ENCODE results near the gene DCX.

The DCX gene

GRCh38 chrX:111411983-111412382 lies at the start of gene DCX:
TSS of gene DCX (minus strand) at chrX:111412192. CDS start at chrX:111410398, 1,794 bp downstream.
- no peak for DNase-seq

DNA sequence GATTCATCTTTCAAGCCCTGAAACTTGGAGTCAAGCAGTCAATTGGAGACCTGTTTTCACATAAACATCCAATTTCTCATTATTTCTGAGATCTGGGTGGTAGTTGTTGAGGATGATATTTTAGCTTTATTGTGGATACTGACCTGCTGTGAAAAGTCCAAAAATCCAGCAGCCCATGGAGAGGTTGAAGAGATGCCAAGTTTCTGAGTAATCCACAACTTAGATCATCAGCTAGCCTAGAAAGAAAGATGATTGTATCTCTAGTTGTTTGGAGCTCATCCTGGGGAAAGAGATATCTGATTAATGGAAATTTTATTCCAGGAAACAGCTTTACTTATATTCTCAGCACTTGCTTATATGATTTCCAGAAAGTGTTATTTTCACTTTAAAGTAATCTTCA lies 48.6 kb upstream of the DCX start:
- no peak for DNase-seq

DNA sequence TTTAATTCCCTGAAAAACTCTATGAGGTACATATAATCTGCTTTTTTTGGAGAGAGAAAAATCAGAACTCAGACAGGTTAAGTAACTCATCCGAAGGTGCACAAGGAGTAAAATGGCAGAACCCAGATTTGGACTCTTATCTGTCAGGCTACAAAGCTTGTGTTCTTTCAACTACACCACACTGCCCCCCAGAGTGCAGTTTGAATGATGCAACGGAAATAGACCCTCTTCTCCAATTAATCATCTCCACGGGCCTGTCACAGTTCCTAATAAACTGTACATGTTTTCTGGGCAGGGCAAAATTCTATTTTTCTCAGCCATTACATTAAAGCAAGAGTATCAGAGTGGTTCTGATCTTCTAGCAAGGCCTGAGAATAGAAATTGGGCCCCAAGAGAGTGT lies 35.3 kb upstream of the DCX start:
- no peak for DNase-seq

GRCh38 chrX:111445485-111445884 lies 33.5 kb upstream of the DCX start:
- no peak for DNase-seq

GRCh38 chrX:111444881-111445280 lies 32.9 kb upstream of the DCX start:
- DNase-seq = no peak

GRCh38 chrX:111443946-111444345 lies 32.0 kb upstream of the DCX start:
- no peak for DNase-seq

- no peak for DNase-seq
Measured at GRCh38 chrX:111442791-111443190, 30.8 kb upstream of the DCX start.

DNA sequence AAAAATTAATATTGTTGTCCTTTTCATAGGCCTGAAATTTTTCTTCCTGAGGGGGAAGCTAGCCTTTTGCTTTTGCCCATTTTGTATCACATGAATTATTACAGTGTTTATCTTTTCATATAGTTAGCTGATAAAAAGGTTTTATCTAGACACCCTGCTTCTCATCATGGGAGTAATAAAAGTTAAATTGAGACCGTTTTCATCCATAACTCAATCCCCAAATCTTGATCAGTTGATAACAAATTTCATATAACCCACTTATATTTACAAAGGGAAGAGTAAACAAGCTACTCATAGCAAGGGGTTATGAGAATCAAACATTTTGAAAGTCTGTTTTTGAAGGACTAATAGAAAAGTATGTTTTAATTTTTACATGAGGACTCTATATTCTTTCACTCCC lies 23.5 kb upstream of the DCX start:
- no peak for DNase-seq

- DNase-seq = no peak
Measured at GRCh38 chrX:111431001-111431400, 19.0 kb upstream of the DCX start.

DNA sequence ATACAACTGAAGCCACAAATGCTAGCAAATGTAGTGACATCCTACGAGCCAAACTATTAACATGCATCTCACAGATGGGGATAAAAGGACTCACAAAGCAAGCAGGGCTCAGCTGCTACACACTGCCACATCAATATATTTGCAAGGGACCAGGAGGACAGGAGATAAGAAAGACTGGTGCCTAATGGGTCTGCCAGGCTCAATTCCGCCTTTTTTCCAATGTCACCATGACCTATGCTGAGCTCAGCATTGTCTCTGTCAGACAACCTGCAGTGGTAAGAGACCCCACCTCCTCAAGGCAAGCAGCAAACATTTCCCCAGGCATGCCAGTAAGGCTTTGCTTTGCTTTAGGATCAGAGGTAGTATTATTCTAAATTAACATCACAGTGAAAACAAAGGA lies 435 bp downstream of the DCX start:
- DNase-seq = no peak

DNA sequence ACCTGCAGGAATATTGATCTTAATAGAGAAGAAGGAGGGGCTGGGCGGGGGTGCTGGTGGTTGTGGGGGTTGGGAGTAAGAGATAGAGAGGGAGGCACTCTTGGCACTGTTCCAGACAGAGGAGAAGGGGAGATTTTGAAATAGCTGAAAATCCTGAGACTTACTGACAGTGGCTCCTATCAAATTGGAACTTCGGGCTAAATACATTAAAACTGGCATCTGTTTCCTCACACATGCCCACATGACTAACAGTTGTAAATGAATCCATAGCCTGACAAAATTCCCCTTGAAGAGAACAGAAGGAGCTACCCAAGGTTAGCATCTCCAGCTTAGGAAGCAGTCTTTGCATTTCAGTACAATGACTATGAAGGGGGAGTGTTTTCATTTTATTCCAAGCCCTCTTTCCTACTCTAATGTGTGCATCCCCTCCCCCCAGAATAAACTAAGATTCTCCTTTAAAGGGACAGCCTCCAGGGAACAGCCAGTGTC lies 1.4 kb downstream of the DCX start:
- no peak for DNase-seq

GRCh38 chrX:111409326-111409725 lies 2.7 kb downstream of the DCX start:
- DNase-seq = no peak

DNA sequence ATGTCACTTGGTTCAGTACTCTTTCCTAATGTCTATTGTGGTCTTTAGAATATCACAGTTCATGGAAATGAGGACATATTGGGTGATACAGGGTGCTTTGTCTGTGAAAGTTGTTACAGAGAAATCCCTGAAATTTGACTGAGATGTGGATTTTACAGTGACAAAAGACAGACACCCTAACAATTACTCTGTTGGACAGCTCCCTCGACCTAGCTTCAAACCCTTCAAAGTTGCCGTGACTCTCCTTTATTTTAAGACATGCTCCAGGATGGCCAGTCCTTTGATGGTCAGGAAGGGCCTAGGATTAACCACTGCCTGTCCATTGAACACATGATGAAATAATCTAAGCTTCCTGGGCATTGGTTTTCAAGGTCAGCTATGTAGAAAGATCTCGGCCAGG lies 4.0 kb downstream of the DCX start:
- no peak for DNase-seq

GRCh38 chrX:111402344-111402743 lies 9.6 kb downstream of the DCX start:
- DNase-seq = no peak

GRCh38 chrX:111395149-111395548 lies 16.8 kb downstream of the DCX start:
- no peak for DNase-seq

- no peak for DNase-seq
Measured at GRCh38 chrX:111394569-111394968, 17.4 kb downstream of the DCX start.

DNA sequence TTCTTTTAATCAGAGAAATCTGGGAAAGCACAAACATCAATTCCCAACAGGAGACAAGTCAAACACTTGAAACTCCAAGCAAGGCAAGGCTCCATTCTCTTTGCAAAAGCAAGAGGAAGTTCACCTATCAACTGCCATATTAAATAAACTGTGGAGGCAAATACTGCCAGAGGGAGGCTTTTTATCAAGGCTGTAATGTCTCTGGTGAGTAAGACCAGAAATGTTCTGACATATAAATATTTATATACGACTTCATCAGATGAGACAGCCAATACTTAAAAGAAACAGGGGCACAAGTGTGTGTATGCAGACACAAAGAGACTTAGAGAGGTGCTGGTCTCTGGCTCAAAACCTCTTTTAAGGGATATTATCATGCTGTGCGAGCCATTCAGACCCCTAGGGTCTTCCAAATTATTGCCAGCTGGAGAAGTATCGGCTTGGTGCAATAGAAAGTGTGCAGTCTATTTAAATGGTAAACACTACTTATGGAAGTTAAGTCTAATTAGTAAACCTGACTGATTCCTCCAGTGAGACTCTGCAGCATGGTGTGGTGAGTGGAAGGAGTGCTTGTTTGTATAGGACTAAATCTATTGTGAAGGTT lies 24.4 kb downstream of the DCX start:
- no peak for DNase-seq

GRCh38 chrX:111386615-111387233 lies 25.3 kb downstream of the DCX start:
- DNase-seq = no peak

- DNase-seq = no peak
Measured at GRCh38 chrX:111386077-111386476, 25.9 kb downstream of the DCX start.

DNA sequence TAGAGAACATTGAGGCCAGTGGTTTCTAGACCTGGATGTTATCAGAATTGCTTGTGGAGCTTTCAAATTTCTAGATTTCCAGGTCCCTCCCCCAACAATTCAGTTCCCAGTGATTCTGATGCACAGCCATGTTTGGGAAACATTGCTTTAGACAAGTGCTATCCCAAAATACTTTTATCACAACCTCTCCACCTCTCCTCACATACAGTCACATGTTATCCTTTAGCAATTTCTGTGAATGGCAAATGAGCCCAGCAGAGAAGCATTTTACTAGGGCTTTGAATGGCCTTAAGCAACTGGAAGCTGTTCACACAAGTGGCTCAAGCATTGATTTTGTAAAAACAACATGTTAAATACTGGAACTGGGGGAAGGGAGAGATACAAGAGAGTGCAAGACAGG lies 29.7 kb downstream of the DCX start:
- DNase-seq = no peak

- DNase-seq = no peak
Measured at GRCh38 chrX:111376897-111377578, 35.0 kb downstream of the DCX start.

DNA sequence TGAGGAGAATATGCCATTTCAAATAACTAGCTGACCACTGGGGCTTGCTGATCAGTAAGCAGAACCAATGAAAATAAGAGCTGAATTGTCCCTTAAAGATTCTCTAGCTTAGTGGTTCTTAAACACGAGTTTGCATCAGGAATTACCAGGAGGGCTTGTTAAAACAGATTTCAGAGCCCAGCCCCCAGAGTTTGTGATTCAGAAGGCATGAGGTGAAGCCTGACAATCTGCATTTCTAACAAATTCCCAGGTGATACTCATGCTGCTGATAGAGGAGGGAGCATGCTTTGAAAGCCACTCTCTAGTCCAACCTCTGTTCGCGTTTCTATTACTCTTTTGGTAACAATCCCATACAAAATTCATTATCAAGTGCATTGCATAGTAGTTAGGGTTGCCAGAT lies 35.5 kb downstream of the DCX start:
- no peak for DNase-seq

- DNase-seq = no peak
Measured at GRCh38 chrX:111375747-111376146, 36.2 kb downstream of the DCX start.

DNA sequence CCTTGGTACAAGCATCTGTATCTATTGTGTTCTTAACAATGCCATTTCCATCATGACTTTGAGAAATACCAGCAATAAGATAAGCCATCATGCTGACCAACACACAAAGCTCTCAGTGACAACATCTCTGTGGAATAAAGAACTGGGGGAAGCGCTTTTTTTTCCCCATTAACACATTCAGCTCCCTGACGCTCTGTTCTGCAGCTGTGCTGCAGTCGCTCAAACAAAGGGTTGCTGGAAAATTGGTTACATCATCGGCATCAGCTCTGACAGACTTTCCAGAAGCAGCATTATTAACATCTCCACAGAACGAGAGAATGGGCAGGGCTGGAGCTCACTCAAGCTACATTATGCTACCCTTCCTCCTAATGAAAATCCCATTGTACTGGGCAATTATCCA lies 39.9 kb downstream of the DCX start:
- no peak for DNase-seq
